ENCODE data around the gene SPTBN1.

The SPTBN1 gene

GRCh38 chr2:54550547-54550946 lies 94.4 kb downstream of the SPTBN1 start:
- ATAC-seq (ENCODE audit: insufficient read depth, low read depth) (no peak), DNase-seq (no peak)
- Histone ChIP-seq H3K9me3 (ENCODE audit: insufficient read depth, low read length, severe bottlenecking) (no peaks in the 10 kb centered on the region), H3K4me3 (ENCODE audit: low read depth in 1 of 2, low read length in 2 of 2) (no peak overlapping the region), H2AFZ (ENCODE audit: low read depth, low read length) (no peak overlapping the region), H3K4me1 (ENCODE audit: insufficient read depth, low read length) (no peaks in the 10 kb centered on the region), H4K20me1 (ENCODE audit: insufficient read depth, low read length) (no peaks in the 10 kb centered on the region), H3K27ac (ENCODE audit: low read length) (no peak overlapping the region), H3K79me2 (ENCODE audit: insufficient read depth, low read length) (no peaks in the 10 kb centered on the region), H3K9ac (ENCODE audit: low read depth, low read length) (no peak overlapping the region), H3K4me2 (ENCODE audit: insufficient read depth, low read length) (no peak overlapping the region), H3K36me3 (ENCODE audit: insufficient read depth, low read length) (no peaks in the 10 kb centered on the region), H3K27me3 (ENCODE audit: insufficient read depth, low read length, poor library complexity) (no peaks in the 10 kb centered on the region)
- no peak for TF ChIP-seq CTCF (IDR thresholded peaks at IDR 0.05; ENCODE audit: borderline replicate concordance, extremely low read depth, low read length, poor library complexity, severe bottlenecking)
- TF ChIP-seq EZH2 (IDR thresholded peaks at IDR 0.05; ENCODE audit: borderline replicate concordance, low read depth, low read length, severe bottlenecking) = no peak

- no peak for TF ChIP-seq EZH2 (IDR thresholded peaks at IDR 0.05; ENCODE audit: borderline replicate concordance, low read depth, low read length, severe bottlenecking)
- TF ChIP-seq CTCF (IDR thresholded peaks at IDR 0.05; ENCODE audit: borderline replicate concordance, extremely low read depth, low read length, poor library complexity, severe bottlenecking) = no peak
- no peak overlapping the region for H3K9ac ChIP-seq (ENCODE audit: low read depth, low read length)
- no peak overlapping the region for H2AFZ ChIP-seq (ENCODE audit: low read depth, low read length)
- ATAC-seq (ENCODE audit: insufficient read depth, low read depth) (no peak), DNase-seq (no peak)
- no peaks in the 10 kb centered on the region for H3K36me3 ChIP-seq (ENCODE audit: insufficient read depth, low read length)
- no peaks in the 10 kb centered on the region for H3K9me3 ChIP-seq (ENCODE audit: insufficient read depth, low read length, severe bottlenecking)
- H3K4me1 ChIP-seq (ENCODE audit: insufficient read depth, low read length) = no peaks in the 10 kb centered on the region
- no peaks in the 10 kb centered on the region for H4K20me1 ChIP-seq (ENCODE audit: insufficient read depth, low read length)
- H3K27me3 ChIP-seq (ENCODE audit: insufficient read depth, low read length, poor library complexity) = no peaks in the 10 kb centered on the region
- no peak overlapping the region for H3K27ac ChIP-seq (ENCODE audit: low read length)
- no peak overlapping the region for H3K4me3 ChIP-seq (ENCODE audit: low read depth in 1 of 2, low read length in 2 of 2)
- no peak overlapping the region for H3K4me2 ChIP-seq (ENCODE audit: insufficient read depth, low read length)
- H3K79me2 ChIP-seq (ENCODE audit: insufficient read depth, low read length) = no peaks in the 10 kb centered on the region
These were observed 95.1 kb downstream of the SPTBN1 start for GRCh38 chr2:54551123-54551756.

DNA sequence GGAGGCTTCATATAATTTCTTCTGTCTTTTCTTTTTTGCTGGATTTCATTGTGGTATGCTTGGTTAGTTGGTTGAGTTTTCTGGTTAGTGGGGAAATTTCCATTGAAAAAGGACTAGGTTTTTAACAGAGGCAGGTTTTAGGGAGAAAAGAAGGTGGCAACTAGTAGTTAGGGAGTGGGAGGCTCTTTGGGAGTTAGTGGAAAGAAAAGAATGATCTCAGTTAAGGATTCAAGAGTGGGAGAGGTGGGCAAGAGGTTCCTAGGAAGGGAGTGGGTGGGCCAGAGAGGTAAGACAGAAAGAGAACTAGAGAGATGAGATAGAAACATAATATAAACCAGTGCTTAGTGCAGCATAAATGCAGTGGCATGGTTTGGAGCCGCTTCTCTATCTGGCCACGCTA lies 96.9 kb downstream of the SPTBN1 start:
- H3K27me3 ChIP-seq (ENCODE audit: insufficient read depth, low read length, poor library complexity) = no peaks in the 10 kb centered on the region
- DNase-seq (no peak), ATAC-seq (ENCODE audit: insufficient read depth, low read depth) (no peak)
- H3K4me2 ChIP-seq (ENCODE audit: insufficient read depth, low read length) = no peak overlapping the region
- no peak overlapping the region for H3K4me3 ChIP-seq (ENCODE audit: low read depth in 1 of 2, low read length in 2 of 2)
- no peak overlapping the region for H3K9ac ChIP-seq (ENCODE audit: low read depth, low read length)
- H3K4me1 ChIP-seq (ENCODE audit: insufficient read depth, low read length) = peaks cover 7% of the 10 kb centered on the region
- H3K9me3 ChIP-seq (ENCODE audit: insufficient read depth, low read length, severe bottlenecking) = no peaks in the 10 kb centered on the region
- H3K36me3 ChIP-seq (ENCODE audit: insufficient read depth, low read length) = no peaks in the 10 kb centered on the region
- H3K27ac ChIP-seq (ENCODE audit: low read length) = no peak overlapping the region
- no peaks in the 10 kb centered on the region for H3K79me2 ChIP-seq (ENCODE audit: insufficient read depth, low read length)
- H4K20me1 ChIP-seq (ENCODE audit: insufficient read depth, low read length) = no peaks in the 10 kb centered on the region
- no peak overlapping the region for H2AFZ ChIP-seq (ENCODE audit: low read depth, low read length)
- no peak for TF ChIP-seq CTCF (IDR thresholded peaks at IDR 0.05; ENCODE audit: borderline replicate concordance, extremely low read depth, low read length, poor library complexity, severe bottlenecking)
- TF ChIP-seq EZH2 (IDR thresholded peaks at IDR 0.05; ENCODE audit: borderline replicate concordance, low read depth, low read length, severe bottlenecking) = no peak

Data from DND-41 (cell line).